ENCODE results near the gene IL20.

IL20 gene

GRCh38 chr1:206847946-206848345, 17.5 kb upstream of the IL20 start:
- TF ChIP-seq ZNF792 (tag by site-specific recombination; IDR thresholded peaks at IDR 0.05) (no peak), ZNF112 (tag by site-specific recombination; IDR thresholded peaks at IDR 0.05) (no peak), PRDM6 (tag by site-specific recombination; IDR thresholded peaks at IDR 0.05) (no peak), ZNF202 (tag by site-specific recombination; IDR thresholded peaks at IDR 0.05; ENCODE audit: borderline replicate concordance) (no peak), ZNF138 (tag by site-specific recombination; IDR thresholded peaks at IDR 0.05; ENCODE audit: borderline replicate concordance) (no peak), ZNF404 (tag by site-specific recombination; IDR thresholded peaks at IDR 0.05) (no peak), ZNF660 (tag by site-specific recombination; IDR thresholded peaks at IDR 0.05) (no peak), KLF10 (tag by site-specific recombination; IDR thresholded peaks at IDR 0.05) (no peak), IKZF3 (tag by site-specific recombination; IDR thresholded peaks at IDR 0.05) (no peak), ZNF677 (tag by site-specific recombination; IDR thresholded peaks at IDR 0.05) (no peak), ZNF513 (tag by site-specific recombination; IDR thresholded peaks at IDR 0.05) (no peak), ZNF473 (tag by site-specific recombination; IDR thresholded peaks at IDR 0.05) (no peak), MYNN (tag by site-specific recombination; IDR thresholded peaks at IDR 0.05; ENCODE audit: borderline replicate concordance) (no peak), ZNF544 (tag by site-specific recombination; IDR thresholded peaks at IDR 0.05) (no peak), EGR2 (tag by site-specific recombination; IDR thresholded peaks at IDR 0.05; ENCODE audit: low read depth) (no peak), TCF7L2 (IDR thresholded peaks at IDR 0.05; ENCODE audit: borderline replicate concordance, low read depth, low read length) (no peak), ATF2 (tag by site-specific recombination; IDR thresholded peaks at IDR 0.05; ENCODE audit: low read depth) (no peak)
- CTCF ChIA-PET, result interaction anchor here (0.6 to 1.2 kb wide), 4 partner anchors 17 to 133 kb away, joined by 3 to 8 read pairs (median 5); partner anchors contain the start of gene IL20
- POLR2A ChIA-PET, result no interaction called here
- Histone ChIP-seq H3K36me3 (ENCODE audit: control insufficient read depth in 2 of 2, insufficient read depth in 1 of 2, low read length in 2 of 2) (no peaks in the 10 kb centered on the region), H3K27ac (ENCODE audit: extremely low read depth, low read depth, low read length) (no peak overlapping the region), H3K4me1 (ENCODE audit: control insufficient read depth, insufficient read depth, low read length) (no peaks in the 10 kb centered on the region), H3K4me3 (ENCODE audit: low read depth, low read length) (no peak overlapping the region), H3K9me3 (ENCODE audit: control insufficient read depth, insufficient read depth, low read depth, low read length) (no peaks in the 10 kb centered on the region)

GRCh38 chr1:206850401-206850800, 15.0 kb upstream of the IL20 start:
- Histone ChIP-seq H3K4me1 (ENCODE audit: control insufficient read depth, insufficient read depth, low read length) (peaks cover 4% of the 10 kb centered on the region; the same call in 1 of the 2 replicates), H3K36me3 (ENCODE audit: control insufficient read depth in 2 of 2, insufficient read depth in 1 of 2, low read length in 2 of 2) (no peaks in the 10 kb centered on the region), H3K9me3 (ENCODE audit: control insufficient read depth, insufficient read depth, low read depth, low read length) (no peaks in the 10 kb centered on the region), H3K4me3 (ENCODE audit: low read depth, low read length) (no peak overlapping the region), H3K27ac (ENCODE audit: extremely low read depth, low read depth, low read length) (no peak overlapping the region)
- TF ChIP-seq CTCF (tag by site-specific recombination; IDR thresholded peaks at IDR 0.05) (no peak), TCF7L2 (IDR thresholded peaks at IDR 0.05; ENCODE audit: borderline replicate concordance, low read depth, low read length) (no peak), HOXD13 (CRISPR knock-in tag; IDR thresholded peaks at IDR 0.05; ENCODE audit: borderline replicate concordance) (no peak), ZNF121 (tag by site-specific recombination; IDR thresholded peaks at IDR 0.05) (no peak), ZNF341 (tag by site-specific recombination; IDR thresholded peaks at IDR 0.05; ENCODE audit: low read depth) (no peak), AEBP2 (tag by site-specific recombination; IDR thresholded peaks at IDR 0.05; ENCODE audit: borderline replicate concordance) (no peak)
- ChIA-PET CTCF (interaction anchor here (1.0 kb wide), 1 partner anchor 9 kb away, joined by 4 read pairs; no protein-coding TSS in a partner anchor), POLR2A (no interaction called here)

Data from HEK293 (cell line).